HG03060 (cell line): Measurements from ENCODE around the gene MYL10.

Source experiments
- ATAC-seq: cut with Tn5 transposase; IDR thresholded peaks from one replicate; pipeline ENCODE4 v1.9.1; 2021; ENCODE audit warnings: low read depth, moderate number of reproducible peaks; ENCODE audit not compliant: unreplicated experiment

Gene MYL10

DNA sequence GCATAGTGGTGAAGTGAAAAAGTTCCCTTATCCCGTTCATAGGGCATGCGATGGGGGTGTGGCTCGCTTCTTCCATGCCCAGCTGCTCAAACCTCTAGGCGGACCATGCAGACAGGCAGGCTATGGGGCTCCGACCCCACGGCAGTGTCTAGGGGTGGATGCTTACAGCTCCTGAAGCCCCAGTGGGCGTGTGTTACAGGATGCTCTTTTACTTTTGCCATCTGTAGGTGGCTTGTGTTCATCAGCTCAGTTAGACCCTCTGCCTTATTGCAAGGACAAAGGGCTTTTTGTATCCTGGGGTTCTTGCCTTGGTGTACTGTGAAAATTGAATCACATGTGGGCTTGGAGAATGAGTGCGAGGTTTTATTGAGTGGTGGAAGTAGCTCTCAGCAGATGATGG lies at the start of gene MYL10:
Gene MYL10 (minus strand): TSS at position 126 of the 400 bp plus-strand sequence. CDS start 178 bp downstream, outside the sequence.
- no peak for ATAC-seq

DNA sequence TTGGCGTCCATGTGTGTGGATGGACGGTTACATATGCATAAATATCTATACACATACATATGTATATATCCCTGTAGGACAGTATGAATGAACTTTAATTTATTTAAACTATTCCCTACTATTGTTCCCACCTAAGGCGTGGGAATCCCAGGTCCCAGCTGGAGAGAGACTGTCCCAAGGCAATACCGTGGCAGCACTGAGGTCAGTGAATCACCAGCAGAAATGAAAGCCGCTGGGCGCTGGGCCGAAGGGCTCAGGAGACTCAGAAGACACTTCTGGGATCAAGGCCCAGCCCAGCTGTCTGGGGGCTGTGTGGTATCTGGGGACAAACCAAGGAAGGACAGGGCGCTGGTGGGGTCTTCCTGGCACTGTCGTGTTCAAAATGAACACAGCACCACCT lies 49.6 kb upstream of the MYL10 start:
- no peak for ATAC-seq

DNA sequence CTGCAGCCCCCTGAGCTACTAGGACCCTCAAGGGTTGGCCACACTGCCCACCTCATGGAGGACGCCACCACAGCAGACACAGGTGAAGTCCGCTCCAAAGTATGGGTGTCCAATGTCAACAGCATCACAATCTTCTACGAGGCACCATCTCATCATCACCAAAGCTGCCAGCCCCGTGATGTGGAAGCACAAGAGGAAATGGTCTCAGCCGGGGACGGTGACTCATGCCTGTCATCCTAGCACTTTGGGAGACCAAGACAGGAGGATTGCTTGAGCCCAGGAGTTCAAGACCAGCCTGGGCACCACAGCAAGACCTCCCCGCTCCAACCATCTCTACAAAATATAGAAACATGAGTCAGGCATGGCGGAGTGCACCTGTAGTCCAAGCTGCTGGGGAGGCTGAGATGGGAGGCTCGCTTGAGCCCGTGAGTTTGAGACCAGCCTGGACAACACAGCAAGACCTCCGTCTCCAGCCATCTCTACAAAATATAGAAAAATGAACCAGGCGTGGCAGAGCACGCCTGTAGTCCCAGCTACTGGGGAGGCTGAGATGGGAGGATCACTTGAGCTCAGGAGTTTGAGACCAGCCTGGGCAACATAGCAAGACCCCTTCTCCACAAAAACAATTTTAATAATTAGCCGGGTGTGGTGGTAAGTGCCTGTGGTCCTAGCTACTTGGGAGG lies 48.8 kb upstream of the MYL10 start:
- ATAC-seq, result no peak

DNA sequence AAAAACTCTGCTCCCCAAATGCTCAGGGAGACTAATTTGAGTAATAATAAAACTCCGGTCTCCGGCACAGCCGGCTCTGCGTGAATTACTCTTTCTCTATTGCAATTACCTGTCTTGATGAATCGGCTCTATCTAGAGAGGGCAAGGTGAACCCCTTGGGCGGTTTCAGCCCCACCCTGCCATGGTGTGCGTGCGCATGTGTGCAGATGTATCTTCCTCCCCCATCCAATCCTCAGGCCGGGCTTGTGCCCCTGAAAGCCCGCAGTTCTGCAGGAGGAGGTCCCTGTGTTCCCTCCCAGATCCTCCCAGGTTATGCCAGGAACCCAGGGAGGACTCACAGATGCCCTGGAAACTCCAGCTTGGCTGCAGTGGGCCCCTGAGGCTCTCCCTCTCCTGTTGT lies 48.3 kb upstream of the MYL10 start:
- no peak for ATAC-seq

DNA sequence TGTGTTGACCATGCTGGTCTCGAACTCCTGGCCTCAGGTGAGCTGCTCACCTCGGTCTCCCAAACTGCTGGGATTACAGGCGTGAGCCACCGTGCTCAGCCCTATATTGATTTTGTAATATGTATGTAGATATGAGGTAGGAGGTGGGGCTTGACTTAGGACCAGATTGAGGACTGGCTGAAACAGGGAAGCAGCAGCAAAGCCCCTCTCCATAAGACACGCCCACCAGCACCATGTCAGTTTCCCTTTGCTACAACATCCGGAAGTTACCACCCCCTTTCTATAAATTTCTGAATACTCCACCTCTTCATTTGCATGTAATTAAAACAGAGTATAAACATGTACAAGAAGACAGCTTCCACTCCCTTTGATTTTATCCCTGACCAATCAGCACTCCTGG lies 47.9 kb upstream of the MYL10 start:
- no peak for ATAC-seq

DNA sequence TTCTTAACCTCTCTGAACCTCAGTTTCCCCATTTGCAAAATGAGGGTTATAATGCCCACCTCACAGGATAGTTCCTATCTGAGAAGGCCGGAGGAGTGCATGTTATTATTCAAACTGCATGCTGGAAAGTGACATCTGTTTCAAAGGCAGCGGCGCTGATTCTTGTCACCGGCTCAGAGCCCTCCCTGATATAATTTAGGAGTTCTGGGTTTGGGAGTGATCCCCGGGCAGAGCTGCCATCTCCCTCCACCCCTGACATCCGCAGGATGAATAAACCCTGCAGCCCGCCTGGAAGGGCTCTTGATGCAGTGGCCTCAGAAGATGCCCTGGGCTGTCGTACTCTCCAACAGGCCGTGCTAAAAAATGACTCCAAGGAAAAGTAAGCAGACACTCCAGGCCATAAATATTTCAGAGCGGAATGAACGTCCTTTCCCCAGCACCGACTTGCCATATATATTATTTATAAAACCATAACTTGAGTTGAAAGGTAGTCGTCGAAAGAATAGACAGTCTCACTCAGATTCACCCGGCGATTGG lies 47.0 kb upstream of the MYL10 start:
- ATAC-seq, result no peak

DNA sequence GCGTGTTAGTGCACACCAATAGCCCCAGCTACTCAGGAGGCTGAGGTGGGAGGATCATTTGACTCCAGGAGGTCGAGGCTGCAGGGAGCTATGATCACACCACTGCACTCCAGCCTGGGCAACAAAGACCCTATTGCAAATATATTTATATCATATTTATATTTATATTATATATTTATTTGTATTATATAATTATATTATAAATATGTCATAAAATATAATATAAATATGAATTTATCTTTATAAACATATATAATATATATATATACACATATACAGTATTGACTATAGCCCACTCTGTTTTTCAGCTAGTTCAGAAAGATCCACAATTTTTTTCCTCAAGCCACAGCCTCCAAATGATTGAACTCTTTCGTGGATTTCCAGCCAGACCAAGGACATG lies 45.3 kb upstream of the MYL10 start:
- no peak for ATAC-seq

DNA sequence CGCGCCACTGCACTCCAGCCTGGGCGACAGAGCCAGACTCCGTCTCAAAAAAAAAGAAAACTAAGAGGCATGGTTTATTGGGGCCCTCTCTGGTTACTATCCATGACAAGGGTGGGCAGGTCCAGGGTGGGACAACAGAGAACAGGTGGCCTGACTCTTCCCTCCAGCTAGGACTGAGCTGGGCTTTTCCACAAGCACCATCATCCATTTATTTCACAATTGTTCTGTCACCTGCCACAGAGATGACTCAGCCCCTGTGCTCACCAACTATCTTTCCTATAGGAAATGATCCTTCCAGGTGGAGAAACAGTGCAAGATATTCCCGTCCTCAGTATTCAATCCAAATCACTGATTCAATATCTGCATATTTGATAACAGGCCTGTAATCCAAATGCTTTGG lies 44.9 kb upstream of the MYL10 start:
- ATAC-seq, result no peak

DNA sequence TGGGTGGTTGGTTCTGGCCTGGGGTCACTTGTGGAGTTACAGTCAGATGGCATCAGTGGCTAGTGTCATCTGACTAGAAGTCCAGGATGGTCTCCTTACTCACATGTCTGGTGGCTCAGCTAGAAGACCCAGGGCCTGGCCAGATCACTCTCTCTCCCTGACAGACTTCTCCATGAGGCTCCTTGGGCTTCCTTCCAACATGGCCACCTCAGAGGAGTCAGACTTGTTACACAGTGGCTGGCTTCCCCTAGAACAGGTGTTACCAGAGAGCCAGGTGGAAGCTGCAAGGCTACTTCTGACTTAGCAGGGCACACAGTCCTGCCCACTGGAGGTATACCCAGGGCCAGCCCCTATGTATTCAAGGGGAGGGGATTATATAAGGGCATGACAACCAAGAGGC lies 44.2 kb upstream of the MYL10 start:
- no peak for ATAC-seq

DNA sequence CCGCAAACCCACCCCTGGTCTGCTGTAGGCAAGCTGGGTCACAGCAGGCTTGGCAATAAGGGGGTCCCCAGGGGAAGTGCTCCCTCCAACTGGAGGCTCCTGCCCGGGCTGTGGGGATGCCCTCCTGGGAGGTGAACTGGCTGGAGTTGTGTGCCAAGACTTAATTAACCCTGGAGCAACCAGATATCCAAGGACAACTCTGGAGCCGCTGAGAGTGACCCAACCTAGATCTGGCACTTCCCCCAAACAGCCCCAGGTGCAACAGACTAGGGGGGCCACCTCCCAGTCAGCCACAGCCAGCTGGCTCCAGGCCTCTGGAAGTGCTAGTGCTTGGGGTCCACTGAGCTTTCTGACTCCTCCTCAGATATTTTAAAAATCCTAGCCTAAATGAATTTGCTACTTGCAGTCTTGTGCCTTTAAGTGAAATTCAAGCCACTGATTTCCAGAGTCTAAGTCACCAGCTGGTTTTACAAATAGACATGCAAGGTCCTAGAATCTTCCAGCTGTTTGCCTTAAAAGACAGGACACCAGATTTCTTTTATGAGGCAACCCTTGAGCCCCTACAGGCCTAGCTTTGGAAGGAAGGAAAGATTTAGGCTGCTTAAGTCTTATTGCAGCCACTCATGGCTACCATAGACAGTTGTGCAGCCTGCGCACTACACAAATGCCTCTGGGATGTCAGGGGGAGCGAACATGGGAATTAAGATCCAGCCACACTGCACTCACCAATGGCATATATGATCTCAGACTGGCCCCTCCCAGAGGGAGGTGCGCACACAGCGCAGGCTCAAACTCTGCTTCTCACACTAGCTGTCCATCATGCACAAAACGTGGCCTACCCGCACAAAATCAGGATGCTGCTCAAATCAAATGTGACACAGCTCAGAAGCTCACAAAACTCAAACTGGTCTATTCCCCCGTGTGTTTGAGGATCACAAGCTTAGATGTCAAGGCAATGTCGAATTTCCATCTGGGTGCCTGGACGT lies 42.6 kb upstream of the MYL10 start:
- no peak for ATAC-seq

DNA sequence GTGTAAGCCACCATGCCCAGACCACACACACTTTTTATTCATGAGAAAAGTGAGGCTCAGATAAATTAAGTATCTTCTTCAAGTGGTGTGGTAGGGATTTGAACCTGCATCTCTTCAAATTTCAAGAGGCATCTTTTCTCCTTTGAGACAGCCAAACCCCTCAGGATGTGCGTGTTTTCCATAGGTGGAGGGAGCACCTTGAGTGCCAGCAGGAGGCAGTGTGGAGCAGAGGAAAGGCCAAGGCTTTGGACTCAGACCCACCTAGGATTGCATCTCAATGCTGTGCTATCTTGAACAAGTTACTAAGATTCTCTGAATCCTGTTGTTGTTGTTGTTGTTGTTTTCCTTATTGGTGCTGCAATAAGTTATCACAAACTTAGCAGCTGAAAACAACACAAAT lies 40.2 kb upstream of the MYL10 start:
- ATAC-seq, result no peak

DNA sequence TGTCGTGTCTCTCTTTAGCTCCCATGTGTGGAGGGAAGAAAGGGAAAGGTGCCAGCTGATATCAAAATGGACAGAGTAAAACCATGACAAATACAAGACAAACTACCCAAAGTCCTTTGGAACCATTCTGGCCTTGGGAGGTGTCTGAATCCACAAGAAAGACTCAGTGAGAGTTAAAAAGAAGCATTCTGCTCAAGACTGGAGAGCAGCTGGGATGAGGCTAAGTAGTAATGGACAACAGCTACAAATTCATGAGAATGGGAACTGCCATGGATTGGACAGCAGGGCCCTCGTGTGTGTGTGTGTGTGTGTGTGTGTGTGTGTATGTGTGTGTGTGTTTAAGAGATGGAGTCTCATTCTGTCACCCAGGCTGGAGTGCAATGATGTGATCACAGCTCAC lies 39.6 kb upstream of the MYL10 start:
- ATAC-seq, result no peak

DNA sequence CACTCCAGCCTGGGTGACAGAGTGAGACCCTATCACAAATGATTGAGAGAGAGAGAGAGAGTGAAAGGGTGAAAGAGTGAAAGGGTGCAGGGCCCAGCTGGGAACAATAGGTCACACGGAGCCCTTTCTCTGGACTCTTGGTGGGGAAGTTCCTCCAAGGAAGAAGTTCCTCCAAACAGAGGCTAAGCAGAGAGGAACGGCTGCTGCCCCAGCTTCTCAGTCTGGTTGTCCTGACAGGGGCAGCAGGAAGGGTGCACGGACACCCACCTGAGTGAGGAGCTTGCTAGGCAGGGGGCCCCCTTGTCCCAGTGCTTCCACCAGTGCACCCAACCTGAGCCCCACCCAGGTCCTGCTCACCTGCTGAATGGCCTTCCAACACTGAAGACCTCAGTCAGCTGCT lies 38.8 kb upstream of the MYL10 start:
- ATAC-seq, result no peak

DNA sequence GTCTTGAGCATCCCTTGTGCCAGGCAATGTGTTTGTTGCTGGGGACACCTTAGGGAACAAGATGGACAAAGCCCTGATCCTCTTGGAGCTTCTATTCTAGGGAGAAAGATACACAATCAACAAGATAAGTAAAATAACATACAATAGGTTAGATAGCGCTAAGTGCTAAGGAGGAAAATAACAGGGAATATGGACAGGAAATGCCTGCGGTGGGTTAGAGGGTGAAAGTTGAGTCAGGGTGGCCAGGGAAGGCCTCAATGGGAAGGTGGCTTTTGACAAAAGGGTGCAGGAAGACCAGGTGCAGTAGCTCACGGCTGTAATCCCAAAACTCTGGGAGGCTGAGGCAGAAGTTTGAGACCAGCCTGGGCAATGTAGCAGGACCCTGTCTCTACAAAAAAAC lies 38.3 kb upstream of the MYL10 start:
- ATAC-seq, result no peak

DNA sequence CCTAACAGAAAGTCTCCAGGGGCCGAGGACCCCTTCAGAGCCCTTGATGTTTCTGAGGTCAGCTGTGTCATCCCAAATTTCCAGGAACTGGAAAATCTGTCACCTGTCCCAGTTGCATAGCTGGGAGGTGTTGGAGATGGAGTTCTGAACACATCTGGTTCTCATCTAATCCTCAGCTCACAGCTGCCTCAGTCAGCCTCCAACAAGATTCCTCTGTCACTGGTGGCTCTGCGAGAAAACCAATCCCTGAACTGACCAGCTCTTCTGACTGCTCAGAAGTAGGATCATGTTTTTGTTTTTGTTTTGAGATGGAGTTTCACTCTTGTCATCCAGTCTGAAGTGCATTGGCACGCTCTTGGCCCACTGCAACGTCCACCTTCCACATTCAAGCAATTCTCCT lies 37.6 kb upstream of the MYL10 start:
- ATAC-seq, result no peak

DNA sequence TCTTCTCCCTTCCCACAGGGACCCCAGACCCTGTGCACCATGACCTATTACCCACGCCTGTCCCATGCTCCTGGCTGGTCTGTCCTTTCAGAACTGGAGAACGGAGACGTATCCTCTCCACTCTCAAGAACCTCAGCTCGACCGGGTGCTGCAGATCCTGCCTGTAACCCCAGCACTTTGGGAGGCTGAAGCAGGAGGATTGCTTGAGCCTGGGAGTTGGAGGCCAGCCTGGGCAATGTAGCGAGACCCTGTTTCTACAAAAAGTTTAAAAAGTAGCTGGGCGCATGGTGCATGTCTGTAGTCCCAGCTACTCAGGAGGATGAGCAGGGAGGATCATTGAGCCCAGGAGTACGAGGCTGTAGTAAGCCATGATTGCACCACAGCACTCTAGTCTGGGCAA lies 37.2 kb upstream of the MYL10 start:
- ATAC-seq, result no peak

DNA sequence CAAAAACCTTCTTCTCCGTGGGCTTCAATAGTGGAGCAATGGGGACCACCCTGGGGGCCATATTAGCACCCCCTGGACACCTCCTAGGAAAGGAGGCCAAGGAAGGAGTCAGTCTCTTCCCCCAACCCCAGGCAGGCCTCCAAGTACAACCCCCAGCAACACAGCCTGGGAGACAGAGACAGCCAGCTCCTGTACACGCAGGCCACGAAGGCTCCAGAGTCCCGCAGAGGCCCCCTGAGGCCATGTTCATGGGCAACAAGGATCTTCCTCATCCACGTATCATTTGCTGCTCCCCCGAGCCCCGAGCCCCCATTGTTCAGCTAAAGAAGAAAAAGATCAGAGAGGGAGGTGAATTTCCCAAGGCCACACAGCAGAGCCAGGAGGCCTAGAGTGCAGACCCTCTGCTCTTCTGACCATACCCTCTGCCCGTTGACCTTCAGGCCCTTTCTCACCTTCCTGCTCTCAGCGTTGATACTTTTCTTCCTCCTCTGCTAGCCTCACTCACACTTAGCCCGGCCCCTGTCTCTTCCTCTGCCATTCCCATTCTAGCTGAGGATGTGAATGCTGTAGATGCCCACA lies 35.9 kb upstream of the MYL10 start:
- no peak for ATAC-seq

DNA sequence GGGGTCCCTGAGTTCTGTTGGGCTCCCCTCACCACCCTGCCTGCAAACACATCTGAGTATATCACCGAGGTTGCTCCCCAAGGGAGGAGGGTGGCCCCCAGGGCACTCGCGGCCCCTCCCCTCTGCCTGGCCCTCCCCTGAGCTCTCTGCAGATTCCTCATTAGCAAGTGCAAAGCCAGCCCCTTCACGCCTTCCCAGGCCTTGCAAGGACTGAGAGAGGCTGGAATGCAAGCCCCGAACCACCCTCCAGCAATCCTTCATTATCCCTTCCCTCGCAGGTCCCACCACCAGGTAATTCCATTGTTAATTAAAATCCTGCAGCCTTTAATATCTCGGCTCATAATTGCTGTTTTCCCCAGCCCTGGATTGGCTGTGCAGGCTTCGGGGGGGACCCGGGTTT lies 35.3 kb upstream of the MYL10 start:
- ATAC-seq, result no peak

DNA sequence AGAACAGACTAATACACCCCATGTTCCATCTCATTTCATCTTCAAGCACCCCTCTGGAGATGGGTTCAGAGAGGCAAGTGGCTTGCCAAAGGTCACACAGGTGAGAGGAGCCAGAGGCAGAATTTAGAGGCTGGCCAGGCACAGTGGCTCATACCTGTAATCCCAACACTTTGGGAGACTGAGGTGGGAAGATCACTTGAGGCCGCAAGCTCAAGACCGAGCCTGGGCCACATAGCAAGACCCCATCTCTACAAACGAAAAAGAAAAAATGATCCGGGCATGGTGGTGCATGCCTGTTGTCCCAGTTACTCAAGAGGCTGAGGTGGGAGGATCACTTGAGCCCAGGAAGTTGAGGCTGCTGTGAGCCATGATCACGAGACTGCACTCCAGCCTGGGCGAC lies 34.7 kb upstream of the MYL10 start:
- ATAC-seq, result no peak

DNA sequence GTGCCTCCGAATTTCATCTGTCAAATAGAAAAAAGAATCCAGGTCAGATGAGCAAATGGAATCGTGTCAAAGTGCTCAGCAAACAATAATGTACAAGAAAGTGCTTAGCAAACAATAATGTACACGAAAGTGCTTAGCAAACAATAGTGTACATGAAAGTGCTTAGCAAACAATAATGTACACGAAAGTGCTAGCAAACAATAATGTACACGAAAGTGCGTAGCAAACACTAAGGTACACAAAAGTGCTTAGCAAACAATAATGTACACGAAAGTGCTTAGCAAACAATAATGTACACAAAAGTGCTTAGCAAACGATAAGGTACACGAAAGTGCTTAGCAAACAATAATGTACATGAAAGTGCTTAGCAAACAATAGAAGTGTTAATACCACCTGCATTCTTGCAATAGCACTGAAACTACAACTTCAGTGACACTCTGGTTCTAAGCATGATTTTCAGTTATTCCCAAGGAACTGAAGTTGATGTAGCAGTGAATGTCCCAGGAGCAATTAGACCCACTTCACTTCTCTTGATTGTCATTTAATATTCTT lies 33.4 kb upstream of the MYL10 start:
- no peak for ATAC-seq

DNA sequence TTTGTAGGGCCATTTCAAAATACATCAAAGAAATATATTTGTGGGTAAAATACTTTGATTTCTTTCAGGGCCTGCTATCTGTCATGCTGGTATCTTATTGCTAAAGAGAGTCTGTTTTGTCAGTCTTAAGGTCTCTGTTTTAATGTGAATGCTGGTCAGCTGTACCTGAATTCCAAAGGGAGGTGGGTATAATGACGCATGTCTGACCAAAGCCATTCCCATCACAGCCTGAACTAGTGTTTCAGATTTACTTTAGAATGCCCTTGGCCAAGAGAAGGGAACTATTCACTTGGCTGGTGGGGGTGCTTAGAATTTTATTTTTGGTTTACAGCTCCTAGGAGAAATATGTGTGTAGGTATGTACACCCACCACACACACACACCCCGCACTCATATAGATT lies 30.6 kb upstream of the MYL10 start:
- ATAC-seq, result no peak
